Endothelial cell of umbilical vein (primary cell): ENCODE measurements around the gene TADA2B.

Source experiments
- EZH2 ChIP-seq: IDR thresholded peaks from 2 replicates; pipeline ENCODE4 v1.6.1; 2012; ENCODE audit warnings: borderline replicate concordance, low read depth, mild to moderate bottlenecking, moderate library complexity, low read length, inconsistent platforms; ENCODE audit not compliant: severe bottlenecking
- TF ChIP-seq, protein P1 (sequence below), 2 donors: IDR thresholded peaks; 1 replicate in 1 of 2; 2 replicates in 1 of 2; pipeline ENCODE4 v1.5.1; 2011; ENCODE audit warnings: low read length in 2 of 2, mild to moderate bottlenecking in 2 of 2, moderate library complexity in 2 of 2, control low read depth in 1 of 2, inconsistent platforms in 1 of 2, low read depth in 1 of 2; ENCODE audit not compliant: insufficient read depth in 1 of 2; ENCODE audit errors: extremely low read depth in 1 of 2

- TF ChIP-seq, protein P1, sequence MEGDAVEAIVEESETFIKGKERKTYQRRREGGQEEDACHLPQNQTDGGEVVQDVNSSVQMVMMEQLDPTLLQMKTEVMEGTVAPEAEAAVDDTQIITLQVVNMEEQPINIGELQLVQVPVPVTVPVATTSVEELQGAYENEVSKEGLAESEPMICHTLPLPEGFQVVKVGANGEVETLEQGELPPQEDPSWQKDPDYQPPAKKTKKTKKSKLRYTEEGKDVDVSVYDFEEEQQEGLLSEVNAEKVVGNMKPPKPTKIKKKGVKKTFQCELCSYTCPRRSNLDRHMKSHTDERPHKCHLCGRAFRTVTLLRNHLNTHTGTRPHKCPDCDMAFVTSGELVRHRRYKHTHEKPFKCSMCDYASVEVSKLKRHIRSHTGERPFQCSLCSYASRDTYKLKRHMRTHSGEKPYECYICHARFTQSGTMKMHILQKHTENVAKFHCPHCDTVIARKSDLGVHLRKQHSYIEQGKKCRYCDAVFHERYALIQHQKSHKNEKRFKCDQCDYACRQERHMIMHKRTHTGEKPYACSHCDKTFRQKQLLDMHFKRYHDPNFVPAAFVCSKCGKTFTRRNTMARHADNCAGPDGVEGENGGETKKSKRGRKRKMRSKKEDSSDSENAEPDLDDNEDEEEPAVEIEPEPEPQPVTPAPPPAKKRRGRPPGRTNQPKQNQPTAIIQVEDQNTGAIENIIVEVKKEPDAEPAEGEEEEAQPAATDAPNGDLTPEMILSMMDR (IDR thresholded peaks at IDR 0.05; ENCODE audit: extremely low read depth in 1 of 2, insufficient read depth in 1 of 2, low read depth in 1 of 2, low read length in 2 of 2), result peak in 1 of 2 donors; percentile 32
- TF ChIP-seq EZH2, result no peak
Measured at GRCh38 chr4:7042503-7043283, 479 bp upstream of the TADA2B start.
